GM21528 (cell line): ENCODE data around the gene RTP3.
"Not testable (repeated sequence)": the region's sequence is repeated elsewhere in the genome, so short reads cannot be mapped to it uniquely, and the experiment has no call there.

Experiments used
- ATAC-seq: cut with Tn5 transposase; IDR thresholded peaks from one replicate; pipeline ENCODE4 v1.9.1; 2021; ENCODE audit warnings: mild to moderate bottlenecking, moderate library complexity; ENCODE audit not compliant: unreplicated experiment, low FRiP score

The RTP3 gene

DNA sequence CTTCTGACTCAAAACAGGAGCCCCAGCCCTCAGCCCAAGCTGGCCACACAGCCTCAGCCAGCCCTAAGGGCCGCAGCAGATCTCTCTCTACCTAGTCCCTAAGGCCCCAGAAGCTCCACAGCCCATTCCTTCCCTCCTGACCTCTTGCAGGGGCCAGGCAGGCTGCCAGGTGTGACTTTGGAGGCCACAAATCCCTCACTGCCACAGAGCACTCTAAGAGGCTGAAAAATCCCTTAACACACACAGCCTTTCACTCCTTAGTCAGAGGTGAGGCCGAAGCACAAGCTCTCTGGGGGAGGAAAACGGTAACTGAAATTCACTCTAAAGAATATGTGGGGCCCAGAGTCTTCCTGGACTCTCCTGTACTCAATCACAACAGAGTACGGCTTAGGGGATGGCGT is 45.0 kb downstream of the RTP3 start:
- ATAC-seq = no peak

DNA sequence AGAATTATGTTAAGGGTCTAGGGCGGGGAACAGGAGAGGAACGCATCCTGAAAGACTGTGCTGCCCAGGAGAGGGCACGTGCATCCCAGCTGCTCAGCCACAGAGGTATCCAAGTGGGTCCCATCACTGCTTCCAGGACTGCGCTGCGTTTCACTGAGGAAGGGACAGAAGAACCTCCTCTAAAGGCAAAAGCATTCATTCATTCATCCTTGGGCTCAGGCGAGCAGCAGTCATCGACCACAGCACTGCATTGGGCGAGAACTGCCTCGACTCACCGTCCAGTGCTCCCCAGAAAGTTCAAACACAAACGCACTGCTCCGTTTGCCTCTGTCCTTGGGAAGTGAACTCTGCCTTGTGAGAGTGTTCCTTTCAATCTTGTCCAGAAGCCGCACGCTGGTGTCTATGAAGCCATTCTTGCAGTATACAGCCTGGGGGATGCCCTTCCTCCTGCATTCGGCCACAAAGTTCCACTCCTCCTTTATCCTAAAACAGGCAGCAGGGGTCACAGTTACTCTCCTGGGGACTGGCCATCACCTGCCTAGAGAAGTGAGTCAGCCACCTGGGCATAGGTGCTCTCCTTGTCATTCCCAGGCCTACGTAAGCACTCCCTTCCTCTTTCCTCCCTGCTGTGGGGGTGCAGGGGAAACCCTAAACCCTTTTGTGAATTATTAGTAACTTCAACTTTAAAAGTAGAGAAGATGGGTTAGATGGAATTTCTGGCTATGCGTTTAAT is 47.2 kb downstream of the RTP3 start:
- no peak for ATAC-seq

DNA sequence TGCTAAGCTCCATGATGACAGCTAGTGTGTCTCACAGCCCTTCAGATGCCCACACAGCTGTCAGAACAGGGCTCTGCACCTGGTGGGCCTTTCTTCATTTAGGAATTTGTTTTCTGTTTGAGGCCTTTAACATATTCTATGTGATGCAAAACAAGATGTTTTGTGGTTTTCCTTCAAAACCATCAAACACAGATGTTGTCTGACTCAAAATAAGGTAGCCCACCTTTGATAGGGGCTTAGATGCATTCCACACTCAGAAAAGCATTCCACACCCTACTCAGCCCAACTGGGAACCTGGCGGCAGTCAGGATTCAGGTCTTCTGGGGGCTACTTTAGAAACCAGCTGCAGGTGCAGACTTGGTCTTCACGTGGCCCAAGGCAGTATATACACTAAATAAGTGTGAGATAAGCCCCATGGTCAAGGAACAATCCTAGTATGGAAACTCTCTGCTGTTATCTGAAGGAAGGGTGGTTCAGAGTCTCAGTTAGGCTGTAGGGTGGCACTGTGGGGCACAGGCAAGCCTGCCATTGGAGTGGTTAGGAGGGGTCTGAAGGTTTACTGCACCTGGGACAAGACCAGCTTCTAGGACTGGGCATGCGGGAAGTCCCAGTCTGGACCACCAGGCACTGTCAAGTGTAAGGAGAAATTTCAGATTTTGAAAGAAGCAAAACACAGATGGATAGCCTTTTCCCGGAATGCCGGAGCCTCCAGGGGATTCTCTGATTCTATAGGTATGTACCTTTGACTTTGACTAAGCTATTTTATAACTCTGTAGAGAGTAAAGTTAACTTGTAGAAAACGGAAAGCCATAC is 48.2 kb downstream of the RTP3 start:
- no peak for ATAC-seq

DNA sequence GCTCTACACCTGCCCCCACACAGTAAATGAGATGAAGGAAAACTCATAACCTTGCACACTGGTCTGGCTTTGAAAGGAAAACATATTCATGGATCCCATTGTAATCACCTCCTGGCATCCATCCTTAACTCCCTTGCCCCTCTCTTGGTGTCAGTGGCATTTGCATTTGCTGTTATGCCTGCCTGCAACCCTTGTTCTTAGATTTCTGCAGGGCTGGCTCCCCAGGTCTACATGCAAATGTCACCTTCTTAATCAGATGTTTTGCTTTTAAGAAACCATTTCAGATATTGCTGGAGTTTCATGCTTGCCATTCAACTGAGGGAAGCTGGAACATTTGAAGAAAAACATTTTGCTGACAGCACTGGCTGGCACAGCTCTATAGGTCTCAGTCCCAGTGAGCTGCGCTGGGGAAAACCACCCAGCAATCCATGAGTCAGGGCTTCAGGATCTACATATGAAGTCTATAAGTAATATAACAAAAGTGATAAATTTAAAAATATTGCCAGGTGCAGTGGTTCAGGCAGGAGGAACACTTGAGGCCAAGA is 49.2 kb downstream of the RTP3 start:
- no peak for ATAC-seq

DNA sequence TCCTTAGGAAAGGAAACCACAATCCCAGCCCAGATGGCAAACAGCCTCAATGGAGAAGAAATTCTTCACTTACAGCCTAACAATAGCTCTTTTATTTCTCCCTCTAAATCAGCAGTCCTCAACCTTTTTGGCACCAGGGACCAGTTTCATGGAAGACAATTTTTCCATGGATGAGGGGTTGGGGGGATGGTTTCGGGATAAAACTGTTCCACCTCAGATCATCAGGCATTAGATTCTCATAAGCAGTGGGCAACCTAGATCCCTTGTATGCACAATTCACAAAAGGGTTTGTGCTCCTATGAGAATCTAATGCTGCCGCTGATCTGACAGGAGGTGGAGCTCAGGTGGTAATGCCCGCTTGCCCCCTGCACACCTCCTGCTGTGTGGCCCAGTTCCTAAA is 50.8 kb downstream of the RTP3 start:
- ATAC-seq = not testable (repeated sequence)

DNA sequence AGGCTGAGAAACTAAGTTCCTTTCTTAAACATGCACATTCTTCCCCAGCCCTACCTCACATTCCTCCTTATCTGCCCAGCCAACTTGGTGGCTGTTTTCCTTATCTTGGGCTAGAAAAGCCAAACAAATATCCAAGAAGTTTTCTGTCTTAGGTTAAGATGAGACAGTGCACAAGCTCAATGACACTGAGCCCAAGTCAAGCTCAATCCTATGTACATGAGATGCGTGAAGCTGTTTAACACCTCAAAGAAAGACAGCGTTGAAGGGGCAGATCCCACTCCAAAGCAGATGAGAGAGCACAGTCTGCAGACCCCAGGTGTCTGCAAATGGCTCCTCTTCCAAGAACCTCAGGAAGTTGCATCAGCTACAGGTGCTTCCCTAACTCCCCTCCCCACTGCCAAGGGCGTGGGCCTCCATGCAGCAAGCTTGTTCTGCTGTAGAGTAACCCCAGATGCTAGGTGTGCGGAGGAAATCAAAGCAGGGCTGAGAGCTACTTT is 51.7 kb downstream of the RTP3 start:
- no peak for ATAC-seq

DNA sequence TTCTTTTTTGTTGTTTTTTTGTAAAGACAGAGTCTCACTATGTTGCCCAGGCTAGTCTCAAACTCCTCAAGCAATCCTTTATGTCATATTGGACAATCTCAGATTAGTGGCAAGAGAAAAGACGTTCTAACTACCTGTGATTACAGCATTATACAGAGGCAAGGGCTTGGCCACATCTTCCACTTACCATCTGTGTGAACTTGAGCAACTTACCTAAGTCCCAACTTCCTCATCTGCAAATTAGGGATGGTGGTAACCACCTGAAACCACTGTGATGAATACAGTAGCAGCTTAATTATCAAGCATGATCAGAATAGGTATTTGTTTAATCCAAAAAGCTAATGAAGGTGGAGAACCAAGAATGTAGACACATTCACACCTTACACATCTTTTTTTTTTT is 52.2 kb downstream of the RTP3 start:
- ATAC-seq = no peak
